NB4 (cell line): ENCODE measurements around the gene CES1.
"Not testable (repeated sequence)": the region's sequence is repeated elsewhere in the genome, so short reads cannot be mapped to it uniquely, and the experiment has no call there.

ENCODE experiments used
- DNase-seq: peaks from one replicate; pipeline ENCODE4 v3.0.0; 2010; ENCODE audit warnings: low read depth
- H3K4me3 ChIP-seq: one replicate; pipeline ENCODE4 v1.5.1; 2011; ENCODE audit warnings: mild to moderate bottlenecking, low read depth, low read length, moderate library complexity
- CTCF ChIP-seq: IDR thresholded peaks from one replicate; pipeline ENCODE4 v1.5.1; 2012; ENCODE audit warnings: low read depth, low read length
- MAX ChIP-seq: IDR thresholded peaks from 2 replicates; pipeline ENCODE4 v1.6.1; 2011; ENCODE audit warnings: low read depth, low read length
- MYC ChIP-seq: IDR thresholded peaks from 2 replicates; pipeline ENCODE4 v1.6.1; 2011; ENCODE audit warnings: low read depth, low read length
- POLR2A ChIP-seq: IDR thresholded peaks from 2 replicates; pipeline ENCODE4 v1.6.1; 2011; ENCODE audit warnings: mild to moderate bottlenecking; ENCODE audit not compliant: insufficient read length; ENCODE audit errors: extremely low read depth

Gene CES1

GRCh38 chr16:55809851-55810250 is 23.0 kb downstream of the CES1 start:
- TF ChIP-seq POLR2A (no peak), MYC (no peak), MAX (no peak), CTCF (no peak)
- DNase-seq, result no peak
- H3K4me3 ChIP-seq, result no peak overlapping the region

GRCh38 chr16:55809386-55809785 is 23.5 kb downstream of the CES1 start:
- no peak for DNase-seq
- TF ChIP-seq MAX (no peak), MYC (no peak), POLR2A (no peak), CTCF (no peak)
- no peak overlapping the region for H3K4me3 ChIP-seq

- not testable (repeated sequence) for DNase-seq
These were observed 24.6 kb downstream of the CES1 start for GRCh38 chr16:55808286-55808685.

GRCh38 chr16:55805104-55805503 is 27.8 kb downstream of the CES1 start:
- not testable (repeated sequence) for DNase-seq

More at GRCh38 chr16:55808286-55808685, 24.6 kb downstream of the CES1 start:
- H3K4me3 ChIP-seq, result not testable (repeated sequence)

GRCh38 chr16:55803681-55804080 is 29.2 kb downstream of the CES1 start:
- not testable (repeated sequence) for DNase-seq, H3K4me3 ChIP-seq

More at GRCh38 chr16:55805104-55805503, 27.8 kb downstream of the CES1 start:
- not testable (repeated sequence) for H3K4me3 ChIP-seq

- not testable (repeated sequence) for H3K4me3 ChIP-seq, DNase-seq
These were observed 39.9 kb downstream of the CES1 start for GRCh38 chr16:55792934-55793374.

GRCh38 chr16:55791512-55791911 is 41.4 kb downstream of the CES1 start:
- not testable (repeated sequence) for DNase-seq, H3K4me3 ChIP-seq

- H3K4me3 ChIP-seq, result not testable (repeated sequence)
These were observed 42.7 kb downstream of the CES1 start for GRCh38 chr16:55790240-55790639.

GRCh38 chr16:55782793-55783091 is 50.2 kb downstream of the CES1 start:
- H3K4me3 ChIP-seq, DNase-seq: not testable (repeated sequence)

More at GRCh38 chr16:55790240-55790639, 42.7 kb downstream of the CES1 start:
- not testable (repeated sequence) for DNase-seq

- DNase-seq, result peak; percentile 43
- H3K4me3 ChIP-seq, result not testable (repeated sequence)
These were observed 50.7 kb downstream of the CES1 start for GRCh38 chr16:55782091-55782792.

GRCh38 chr16:55781456-55781855 is 51.4 kb downstream of the CES1 start:
- not testable (repeated sequence) for H3K4me3 ChIP-seq, DNase-seq

GRCh38 chr16:55780095-55780407 is 52.8 kb downstream of the CES1 start:
- not testable (repeated sequence) for H3K4me3 ChIP-seq, DNase-seq
